ENCODE results near the gene GABRG3.

GRCh38 chr15:27070841-27071240 lies 99.9 kb downstream of the GABRG3 start:
- no peak for TF ChIP-seq EZH2phosphoT487 (conservative IDR thresholded peaks at IDR 0.05; ENCODE audit: low read length)
- no peak for TF ChIP-seq CTCF (IDR thresholded peaks at IDR 0.05; ENCODE audit: insufficient read depth, low read length, poor library complexity, severe bottlenecking)
